GM12865 (cell line): ENCODE measurements around the gene USP33.

Source experiments
- DNase-seq: peaks from one replicate; pipeline ENCODE4 v3.0.0; 2010; ENCODE audit warnings: low read depth
- H3K4me3 ChIP-seq: 2 replicates; pipeline ENCODE4 v1.5.1; 2011; ENCODE audit warnings: mild to moderate bottlenecking, low read depth, low read length, control low read depth
- TF ChIP-seq, protein P1 (sequence below): IDR thresholded peaks from 2 replicates; pipeline ENCODE4 v1.5.1; 2011; ENCODE audit warnings: low read length, control low read depth, low read depth, inconsistent platforms; ENCODE audit not compliant: insufficient read depth; ENCODE audit errors: missing control alignments

The USP33 gene

DNA sequence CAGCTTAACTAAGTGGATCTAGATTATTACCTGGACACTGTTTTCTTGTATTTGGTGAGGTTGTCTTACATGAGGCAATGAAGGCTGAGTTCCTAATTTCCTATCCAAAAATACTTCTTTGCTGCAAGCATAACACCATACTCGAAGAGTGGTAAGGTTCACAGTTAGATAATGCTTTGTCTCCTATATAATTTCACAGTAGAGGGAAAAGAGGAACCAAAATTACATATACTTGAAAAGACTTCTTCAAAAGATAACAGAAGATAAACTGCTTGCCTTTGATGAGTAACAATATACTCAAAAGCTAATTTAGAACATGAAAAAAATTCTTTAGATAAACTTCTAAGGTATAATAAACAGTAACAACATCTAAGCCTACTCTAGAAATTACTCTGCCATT lies 20.4 kb downstream of the USP33 start:
- DNase-seq, result no peak
- no peak overlapping the region for H3K4me3 ChIP-seq
- TF ChIP-seq, protein P1, sequence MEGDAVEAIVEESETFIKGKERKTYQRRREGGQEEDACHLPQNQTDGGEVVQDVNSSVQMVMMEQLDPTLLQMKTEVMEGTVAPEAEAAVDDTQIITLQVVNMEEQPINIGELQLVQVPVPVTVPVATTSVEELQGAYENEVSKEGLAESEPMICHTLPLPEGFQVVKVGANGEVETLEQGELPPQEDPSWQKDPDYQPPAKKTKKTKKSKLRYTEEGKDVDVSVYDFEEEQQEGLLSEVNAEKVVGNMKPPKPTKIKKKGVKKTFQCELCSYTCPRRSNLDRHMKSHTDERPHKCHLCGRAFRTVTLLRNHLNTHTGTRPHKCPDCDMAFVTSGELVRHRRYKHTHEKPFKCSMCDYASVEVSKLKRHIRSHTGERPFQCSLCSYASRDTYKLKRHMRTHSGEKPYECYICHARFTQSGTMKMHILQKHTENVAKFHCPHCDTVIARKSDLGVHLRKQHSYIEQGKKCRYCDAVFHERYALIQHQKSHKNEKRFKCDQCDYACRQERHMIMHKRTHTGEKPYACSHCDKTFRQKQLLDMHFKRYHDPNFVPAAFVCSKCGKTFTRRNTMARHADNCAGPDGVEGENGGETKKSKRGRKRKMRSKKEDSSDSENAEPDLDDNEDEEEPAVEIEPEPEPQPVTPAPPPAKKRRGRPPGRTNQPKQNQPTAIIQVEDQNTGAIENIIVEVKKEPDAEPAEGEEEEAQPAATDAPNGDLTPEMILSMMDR, result no peak

DNA sequence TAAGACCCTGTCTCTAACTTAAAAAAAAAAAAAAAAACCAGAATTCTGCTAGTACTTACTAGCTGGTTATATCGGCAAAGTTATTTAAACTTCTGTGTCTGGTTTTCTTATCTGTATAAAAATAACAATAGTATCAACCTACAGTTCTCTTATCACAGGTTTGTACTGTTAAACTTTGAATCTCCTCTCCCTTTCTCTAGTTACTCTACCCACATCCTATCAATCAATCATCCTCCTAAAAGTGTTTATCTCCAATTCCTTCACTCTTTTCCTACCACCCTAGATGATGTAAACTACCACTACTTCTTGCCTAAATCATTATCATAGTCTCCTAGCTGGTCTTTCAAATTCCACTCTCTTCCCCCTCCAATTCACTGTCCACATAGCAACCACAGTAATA lies 27.6 kb downstream of the USP33 start:
- DNase-seq, result no peak
- H3K4me3 ChIP-seq, result no peak overlapping the region

DNA sequence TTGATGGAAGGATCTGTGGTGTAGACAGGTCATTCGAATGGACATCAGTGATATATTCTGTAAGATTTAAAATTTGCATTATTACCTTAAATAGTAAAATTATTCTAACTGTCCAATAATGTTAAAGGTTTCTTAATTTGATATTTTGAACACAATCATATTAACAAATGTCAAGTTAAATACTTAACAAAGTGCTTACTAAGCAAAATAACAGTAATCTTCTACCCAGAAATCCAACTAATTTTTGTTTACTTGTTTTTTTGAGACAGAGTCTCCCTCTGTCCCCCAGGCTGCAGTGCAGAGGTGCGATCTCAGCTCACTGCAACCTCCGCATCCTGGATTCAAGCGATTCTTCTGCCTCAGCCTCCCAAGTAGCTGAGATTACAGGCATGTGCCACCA lies 33.9 kb downstream of the USP33 start:
- TF ChIP-seq, protein P1, result no peak
- no peak for DNase-seq
- no peak overlapping the region for H3K4me3 ChIP-seq

More for the DNA sequence above, 27.6 kb downstream of the USP33 start:
- TF ChIP-seq, protein P1, result no peak

DNA sequence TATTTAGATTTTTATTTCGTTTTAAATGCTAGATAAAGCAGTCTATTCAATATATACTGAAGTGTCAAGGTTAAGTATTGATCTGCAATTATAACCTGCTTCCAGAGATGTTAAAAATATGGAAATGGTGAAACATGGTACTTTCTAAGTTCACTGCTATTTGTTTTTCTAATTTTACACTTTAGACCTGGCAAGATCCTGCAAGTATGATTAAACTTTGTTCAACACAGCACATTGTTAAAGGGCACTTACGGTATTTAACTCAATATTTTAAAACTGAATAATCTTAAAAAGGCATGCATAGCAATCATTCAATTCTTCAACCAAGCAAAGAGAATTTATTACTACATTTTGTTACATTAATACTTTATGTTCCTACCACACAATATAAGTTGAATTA lies 41.5 kb downstream of the USP33 start:
- DNase-seq, result no peak
- no peak overlapping the region for H3K4me3 ChIP-seq
- TF ChIP-seq, protein P1, result no peak

DNA sequence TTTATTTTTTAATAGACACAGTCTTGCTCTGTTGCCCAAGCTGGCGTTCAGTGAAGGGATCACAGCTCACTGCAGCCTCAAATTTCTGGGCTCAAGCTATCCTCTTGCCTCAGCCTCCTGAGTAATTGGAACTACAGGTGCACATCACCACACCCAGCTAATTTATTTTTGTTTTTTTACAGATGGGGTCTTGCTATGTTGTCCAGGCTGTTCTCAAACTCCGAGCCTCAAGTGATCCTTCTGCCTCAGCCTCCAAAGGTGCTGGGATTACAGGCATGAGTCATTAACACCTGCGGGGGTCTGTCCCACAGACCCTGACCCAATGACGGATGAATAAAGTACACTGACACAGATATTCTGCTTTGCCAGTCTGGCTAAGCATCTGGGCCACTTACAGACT lies 43.6 kb downstream of the USP33 start:
- no peak for DNase-seq
- no peak overlapping the region for H3K4me3 ChIP-seq
- TF ChIP-seq, protein P1, result no peak

DNA sequence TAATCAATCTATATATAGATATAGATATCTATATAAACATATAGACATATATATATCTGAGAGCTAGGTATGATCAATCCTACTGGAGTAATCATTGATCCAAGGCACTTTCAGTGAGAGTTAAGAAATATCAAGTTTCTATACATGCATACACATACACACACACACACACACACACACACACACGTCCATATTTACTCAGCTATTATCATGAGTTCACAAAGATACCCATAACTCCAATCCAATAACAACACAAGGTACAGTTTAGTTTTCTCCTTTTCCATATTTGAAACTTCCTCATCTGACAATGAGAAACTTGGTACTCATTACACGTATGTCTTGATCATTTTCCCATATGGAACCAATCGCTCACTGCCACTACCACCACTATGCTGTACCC lies 49.9 kb downstream of the USP33 start:
- TF ChIP-seq, protein P1, result no peak
- H3K4me3 ChIP-seq, result no peak overlapping the region
- no peak for DNase-seq

DNA sequence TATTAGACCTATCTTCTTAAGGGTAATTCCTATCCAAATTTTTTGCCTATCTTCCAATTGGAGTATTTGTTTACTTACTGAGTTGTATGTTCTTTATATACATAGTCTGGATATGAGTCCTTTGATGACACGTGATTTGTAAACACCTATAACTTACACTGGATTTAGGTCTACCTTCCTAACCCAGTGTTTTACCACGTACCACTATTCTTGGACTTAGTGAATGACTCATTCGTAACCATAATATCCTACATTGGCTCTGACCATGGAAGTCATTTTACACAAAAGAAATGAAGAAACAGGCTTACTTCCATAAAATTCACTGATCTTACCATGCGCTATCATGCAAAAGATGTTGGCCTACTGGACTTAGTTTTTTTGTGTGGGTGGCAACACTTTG lies 53.3 kb downstream of the USP33 start:
- TF ChIP-seq, protein P1, result no peak
- DNase-seq, result no peak
- no peak overlapping the region for H3K4me3 ChIP-seq
